ENCODE measurements around the gene SRCAP. TPM values are rescaled to one million over a fixed set of nuclear protein-coding genes. Genes with fewer than 3 reads are reported as not detected.
A peak's percentile ranks its signal among the peaks of the same experiment; 100 is the strongest.

The SRCAP gene
- total RNA-seq, 2 donors from 2014 or later = 52.9 to 64.7 TPM

GRCh38 chr16:30737794-30738648 lies 39.0 kb downstream of the SRCAP start:
- Mint-ChIP-seq H3K36me3 (ENCODE audit: insufficient read depth in 2 of 2) (peaks cover 8 to 31% of the 10 kb centered on the region in 2 donors), H3K4me1 (ENCODE audit: low read depth) (peaks cover 26% of the 10 kb centered on the region), H3K27me3 (ENCODE audit: low read depth) (no peaks in the 10 kb centered on the region), H3K9me3 (no peaks in the 10 kb centered on the region), H3K27ac (no peak overlapping the region), H3K4me3 (no peak overlapping the region)
- DNase-seq = no peak
- ATAC-seq (replicated peaks in 1 of 2) = no peak

- H3K4me1 Mint-ChIP-seq (ENCODE audit: low read depth) = peaks cover 26% of the 10 kb centered on the region
- no peaks in the 10 kb centered on the region for H3K9me3 Mint-ChIP-seq
- H3K27me3 Mint-ChIP-seq (ENCODE audit: low read depth) = no peaks in the 10 kb centered on the region
- no peak for ATAC-seq (replicated peaks in 1 of 2)
- peaks cover 8 to 26% of the 10 kb centered on the region in 2 donors for H3K36me3 Mint-ChIP-seq (ENCODE audit: insufficient read depth in 2 of 2)
- H3K27ac Mint-ChIP-seq = no peak overlapping the region
- DNase-seq = no peak
- H3K4me3 Mint-ChIP-seq = no peak overlapping the region
Measured at GRCh38 chr16:30738984-30739951, 40.3 kb downstream of the SRCAP start.

- Mint-ChIP-seq H3K27me3 (ENCODE audit: low read depth) (no peaks in the 10 kb centered on the region), H3K36me3 (ENCODE audit: insufficient read depth in 2 of 2) (peaks cover 8 to 30% of the 10 kb centered on the region in 2 donors), H3K27ac (peak overlapping the region; percentile 55), H3K9me3 (no peaks in the 10 kb centered on the region), H3K4me1 (ENCODE audit: low read depth) (peaks cover 26% of the 10 kb centered on the region), H3K4me3 (peak overlapping the region in 1 of 2 donors; percentile 3)
- DNase-seq (peak in 1 of 2 donors; percentile 35), ATAC-seq (replicated peaks in 1 of 2) (peak; percentile 66 to 77)
Measured at GRCh38 chr16:30740364-30741251, 41.6 kb downstream of the SRCAP start.

- DNase-seq (no peak), ATAC-seq (replicated peaks in 1 of 2) (no peak)
- H3K27me3 Mint-ChIP-seq (ENCODE audit: low read depth) = no peaks in the 10 kb centered on the region
- H3K4me3 Mint-ChIP-seq = no peak overlapping the region
- H3K4me1 Mint-ChIP-seq (ENCODE audit: low read depth) = peaks cover 26% of the 10 kb centered on the region
- H3K9me3 Mint-ChIP-seq = no peaks in the 10 kb centered on the region
- peaks cover 8 to 26% of the 10 kb centered on the region in 2 donors for H3K36me3 Mint-ChIP-seq (ENCODE audit: insufficient read depth in 2 of 2)
- peak overlapping the region; percentile 12 for H3K27ac Mint-ChIP-seq
Measured at GRCh38 chr16:30741461-30741914, 42.5 kb downstream of the SRCAP start.

GRCh38 chr16:30743716-30744115 lies 44.7 kb downstream of the SRCAP start:
- Mint-ChIP-seq H3K4me3 (no peak overlapping the region), H3K27ac (no peak overlapping the region), H3K9me3 (no peaks in the 10 kb centered on the region), H3K4me1 (ENCODE audit: low read depth) (peaks cover 27% of the 10 kb centered on the region), H3K27me3 (ENCODE audit: low read depth) (no peaks in the 10 kb centered on the region), H3K36me3 (ENCODE audit: insufficient read depth in 2 of 2) (peaks cover 4 to 16% of the 10 kb centered on the region in 2 donors)
- no peak for DNase-seq
- ATAC-seq (replicated peaks in 1 of 2) = no peak

- ATAC-seq (replicated peaks in 1 of 2) = no peak
- no peak for DNase-seq
- Mint-ChIP-seq H3K27me3 (ENCODE audit: low read depth) (no peaks in the 10 kb centered on the region), H3K4me1 (ENCODE audit: low read depth) (peaks cover 27% of the 10 kb centered on the region), H3K27ac (peak overlapping the region; percentile 6), H3K36me3 (ENCODE audit: insufficient read depth in 2 of 2) (peaks cover 6 to 16% of the 10 kb centered on the region in 2 donors), H3K9me3 (no peaks in the 10 kb centered on the region), H3K4me3 (no peak overlapping the region)
Measured at GRCh38 chr16:30744183-30744582, 45.2 kb downstream of the SRCAP start.

- ATAC-seq (replicated peaks in 1 of 2) = no peak
- H3K4me1 Mint-ChIP-seq (ENCODE audit: low read depth) = peaks cover 33% of the 10 kb centered on the region
- peaks cover 6 to 16% of the 10 kb centered on the region in 2 donors for H3K36me3 Mint-ChIP-seq (ENCODE audit: insufficient read depth in 2 of 2)
- no peaks in the 10 kb centered on the region for H3K27me3 Mint-ChIP-seq (ENCODE audit: low read depth)
- DNase-seq = no peak
- no peaks in the 10 kb centered on the region for H3K9me3 Mint-ChIP-seq
- peak overlapping the region; percentile 61 for H3K27ac Mint-ChIP-seq
- H3K4me3 Mint-ChIP-seq = no peak overlapping the region
Measured at GRCh38 chr16:30745082-30745481, 46.1 kb downstream of the SRCAP start.

GRCh38 chr16:30746638-30747175 lies 47.7 kb downstream of the SRCAP start:
- H3K36me3 Mint-ChIP-seq (ENCODE audit: insufficient read depth in 2 of 2) = peaks cover 9 to 15% of the 10 kb centered on the region in 2 donors
- DNase-seq (no peak), ATAC-seq (replicated peaks in 1 of 2) (no peak)
- H3K27ac Mint-ChIP-seq = peak overlapping the region; percentile 72
- peaks cover 17% of the 10 kb centered on the region for H3K4me1 Mint-ChIP-seq (ENCODE audit: low read depth)
- no peaks in the 10 kb centered on the region for H3K9me3 Mint-ChIP-seq
- H3K4me3 Mint-ChIP-seq = no peak overlapping the region
- no peaks in the 10 kb centered on the region for H3K27me3 Mint-ChIP-seq (ENCODE audit: low read depth)

- no peak for ATAC-seq (replicated peaks in 1 of 2)
- peaks cover 9 to 13% of the 10 kb centered on the region in 2 donors for H3K36me3 Mint-ChIP-seq (ENCODE audit: insufficient read depth in 2 of 2)
- H3K4me3 Mint-ChIP-seq = peak overlapping the region; percentile 85 to 95
- peaks cover 16% of the 10 kb centered on the region for H3K4me1 Mint-ChIP-seq (ENCODE audit: low read depth)
- H3K27me3 Mint-ChIP-seq (ENCODE audit: low read depth) = no peaks in the 10 kb centered on the region
- H3K27ac Mint-ChIP-seq = peak overlapping the region; percentile 72
- no peaks in the 10 kb centered on the region for H3K9me3 Mint-ChIP-seq
- DNase-seq = no peak
Measured at GRCh38 chr16:30747331-30747730, 48.4 kb downstream of the SRCAP start.

- Mint-ChIP-seq H3K4me1 (ENCODE audit: low read depth) (peaks cover 16% of the 10 kb centered on the region), H3K27me3 (ENCODE audit: low read depth) (no peaks in the 10 kb centered on the region), H3K4me3 (peak within 1 kb of the TSS; percentile 85 to 95), H3K9me3 (no peaks in the 10 kb centered on the region), H3K36me3 (ENCODE audit: insufficient read depth in 2 of 2) (peaks cover 9 to 13% of the 10 kb centered on the region in 2 donors), H3K27ac (peak within 1 kb of the TSS; percentile 86)
- DNase-seq = peak; percentile 97 to 99
- peak; percentile 97 to 98 for ATAC-seq (replicated peaks in 1 of 2)
Measured at GRCh38 chr16:30747799-30748633, 49.0 kb downstream of the SRCAP start, which contains the start of gene PHKG2. Gene PHKG2 (plus strand): TSS chr16:30748425. CDS start chr16:30748821, 396 bp downstream.

GRCh38 chr16:30748634-30749445 lies 49.9 kb downstream of the SRCAP start:
- Mint-ChIP-seq H3K27ac (peak overlapping the region; percentile 86), H3K27me3 (ENCODE audit: low read depth) (no peaks in the 10 kb centered on the region), H3K4me3 (peak overlapping the region; percentile 85 to 95), H3K4me1 (ENCODE audit: low read depth) (peaks cover 16% of the 10 kb centered on the region), H3K36me3 (ENCODE audit: insufficient read depth in 2 of 2) (peaks cover 9 to 10% of the 10 kb centered on the region in 2 donors), H3K9me3 (no peaks in the 10 kb centered on the region)
- DNase-seq = peak; percentile 43 to 49
- ATAC-seq (replicated peaks in 1 of 2) = peak; percentile 29 to 44

Data from activated T-cell treated with anti-CD3 and anti-CD28 coated beads, Interleukin-2, amount 50 U/mL, for 72 hours (primary cell).